Measurements from ENCODE around the gene CDS2. TPM values are rescaled to one million over a fixed set of nuclear protein-coding genes. Genes with fewer than 3 reads are reported as not detected.
A peak's percentile ranks its signal among the peaks of the same experiment; 100 is the strongest.

Gene CDS2
- total RNA-seq = 10 to 100 TPM; 56.2 to 58.3 TPM

DNA sequence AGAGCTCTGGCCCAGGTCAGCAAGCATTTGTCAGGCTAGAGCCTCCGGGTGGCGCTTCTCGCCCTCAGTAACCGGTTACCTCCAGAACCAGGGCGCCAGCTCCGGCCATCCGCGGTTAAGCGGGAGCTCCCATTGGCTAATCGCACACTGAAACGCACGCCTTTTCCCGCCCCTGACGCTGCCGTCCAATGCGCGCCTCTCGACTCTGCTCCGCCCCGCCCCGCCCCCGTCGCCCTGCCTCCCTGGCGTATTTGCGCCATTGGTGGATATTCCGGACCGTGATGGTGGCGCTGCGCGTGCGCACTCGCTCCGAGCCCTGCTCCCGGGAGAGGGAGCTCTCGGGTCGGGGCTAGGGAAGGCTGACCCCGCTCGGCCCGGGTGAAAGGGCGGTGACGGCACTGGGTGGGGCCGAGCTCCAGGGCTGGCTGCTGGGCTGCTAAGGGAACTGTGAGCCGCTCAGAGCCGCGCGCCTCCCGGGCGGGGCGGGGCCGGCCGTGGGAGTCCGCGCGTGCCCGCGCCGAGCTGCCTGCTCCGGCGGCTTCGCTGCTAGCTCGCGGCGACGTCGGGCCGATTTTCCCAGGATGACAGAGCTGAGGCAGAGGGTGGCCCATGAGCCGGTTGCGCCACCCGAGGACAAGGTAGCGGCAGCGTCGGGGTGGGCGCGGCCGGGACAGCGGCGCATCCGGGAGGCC lies at the start of gene CDS2:
CDS2 (plus strand) TSS at position 497 of the 692 bp plus-strand sequence; CDS start at position 582, 85 bp downstream.
- H3K27me3 Mint-ChIP-seq (ENCODE audit: low read depth) = no peaks in the 10 kb centered on the region
- peaks cover 15% of the 10 kb centered on the region for H3K36me3 Mint-ChIP-seq (ENCODE audit: low read depth)
- peaks cover 52% of the 10 kb centered on the region for H3K4me1 Mint-ChIP-seq (ENCODE audit: low read depth)
- peak; percentile 95 for ATAC-seq
- peak within 1 kb of the TSS; percentile 87 for H3K4me3 Mint-ChIP-seq
- DNase-seq = peak; percentile 100
- POLR2A ChIA-PET = interaction anchor here (0.6 to 2.6 kb wide), 13 partner anchors 9 to 315 kb away, joined by 3 to 19 read pairs (median 4); no protein-coding TSS in a partner anchor
- peak within 1 kb of the TSS; percentile 98 for H3K27ac Mint-ChIP-seq
- CTCF ChIA-PET = interaction anchor here (0.9 to 3.4 kb wide), 19 partner anchors 25 to 322 kb away, joined by 3 to 115 read pairs (median 7); no protein-coding TSS in a partner anchor
- H3K9me3 Mint-ChIP-seq (ENCODE audit: insufficient read depth) = no peaks in the 10 kb centered on the region

DNA sequence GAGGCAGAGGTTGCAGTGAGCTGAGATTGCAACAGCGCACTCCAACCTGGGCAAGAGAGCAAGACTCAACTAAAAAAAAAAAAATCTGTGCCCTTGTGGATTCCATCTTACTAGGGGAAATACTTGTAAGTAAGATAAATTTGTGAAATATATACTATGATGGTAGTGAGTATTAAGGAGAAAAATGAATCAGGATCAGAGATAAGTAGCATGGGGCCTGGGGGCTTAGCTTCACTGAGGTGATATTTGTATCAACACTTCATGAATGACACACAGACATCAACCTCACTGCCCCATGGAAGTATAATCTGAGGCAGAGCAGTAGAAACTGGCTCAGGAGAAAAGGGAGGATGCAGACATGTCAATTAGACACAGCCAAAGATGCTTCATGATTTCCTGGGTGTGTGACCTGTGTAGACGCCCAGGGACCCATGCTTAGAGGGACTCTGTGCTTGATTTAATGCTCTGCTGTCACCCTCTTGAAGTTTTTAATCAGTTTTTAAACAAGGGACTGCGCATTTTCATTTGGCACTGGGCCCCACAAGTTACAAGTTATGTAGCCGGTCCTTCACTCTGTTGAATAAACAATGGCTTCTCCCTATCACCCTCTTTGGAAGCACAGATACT lies 48.9 kb upstream of the CDS2 start:
- POLR2A ChIA-PET = interaction anchor here (1.0 kb wide), 1 partner anchor 264 kb away, joined by 3 read pairs; no protein-coding TSS in a partner anchor
- Mint-ChIP-seq H3K27me3 (ENCODE audit: low read depth) (no peaks in the 10 kb centered on the region), H3K9me3 (ENCODE audit: insufficient read depth) (no peaks in the 10 kb centered on the region), H3K36me3 (ENCODE audit: low read depth) (no peaks in the 10 kb centered on the region), H3K4me3 (peak overlapping the region; percentile 76), H3K27ac (peak overlapping the region; percentile 97), H3K4me1 (ENCODE audit: low read depth) (peaks cover 59% of the 10 kb centered on the region)
- DNase-seq (peak; percentile 52), ATAC-seq (peak; percentile 52)
- CTCF ChIA-PET = interaction anchor here (0.6 to 2.8 kb wide), 3 partner anchors 21 to 345 kb away, joined by 3 to 21 read pairs (median 13); no protein-coding TSS in a partner anchor

DNA sequence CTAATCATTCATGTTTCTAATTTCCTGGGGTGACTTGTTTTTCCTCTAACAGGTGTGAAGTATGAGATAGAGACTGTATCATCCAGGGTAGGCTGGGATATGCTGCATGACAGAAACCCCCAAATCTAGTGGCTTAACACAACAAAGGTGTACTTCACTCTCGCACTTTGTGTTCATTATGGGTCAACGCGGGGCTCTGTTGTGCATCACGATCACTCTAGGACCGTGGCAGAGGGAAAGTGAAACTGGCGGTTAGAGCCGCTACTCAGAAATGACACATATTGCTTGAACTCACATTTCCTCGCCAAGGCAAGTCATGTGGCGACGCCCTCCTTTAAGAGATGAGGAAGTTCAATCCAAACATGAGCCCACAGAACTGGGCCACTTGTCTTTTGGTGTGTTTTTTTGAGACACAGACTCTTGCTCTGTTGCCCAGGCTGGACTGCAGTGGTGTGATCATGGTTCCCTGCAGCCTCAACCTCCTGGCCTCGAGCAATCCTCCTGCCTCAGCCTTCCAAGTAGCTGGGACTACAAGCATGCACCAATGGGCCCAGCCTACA lies 48.3 kb upstream of the CDS2 start:
- CTCF ChIA-PET = interaction anchor here (0.6 to 4.1 kb wide), 6 partner anchors 11 to 346 kb away, joined by 3 to 36 read pairs (median 14); no protein-coding TSS in a partner anchor
- DNase-seq (peak; percentile 93), ATAC-seq (peak; percentile 98)
- Mint-ChIP-seq H3K4me1 (ENCODE audit: low read depth) (peaks cover 56% of the 10 kb centered on the region), H3K4me3 (peak overlapping the region; percentile 76), H3K36me3 (ENCODE audit: low read depth) (no peaks in the 10 kb centered on the region), H3K27me3 (ENCODE audit: low read depth) (no peaks in the 10 kb centered on the region), H3K27ac (peak overlapping the region; percentile 97), H3K9me3 (ENCODE audit: insufficient read depth) (no peaks in the 10 kb centered on the region)
- POLR2A ChIA-PET = interaction anchor here (1.0 to 2.0 kb wide), 2 partner anchors 22 to 264 kb away, joined by 3 to 9 read pairs; no protein-coding TSS in a partner anchor

DNA sequence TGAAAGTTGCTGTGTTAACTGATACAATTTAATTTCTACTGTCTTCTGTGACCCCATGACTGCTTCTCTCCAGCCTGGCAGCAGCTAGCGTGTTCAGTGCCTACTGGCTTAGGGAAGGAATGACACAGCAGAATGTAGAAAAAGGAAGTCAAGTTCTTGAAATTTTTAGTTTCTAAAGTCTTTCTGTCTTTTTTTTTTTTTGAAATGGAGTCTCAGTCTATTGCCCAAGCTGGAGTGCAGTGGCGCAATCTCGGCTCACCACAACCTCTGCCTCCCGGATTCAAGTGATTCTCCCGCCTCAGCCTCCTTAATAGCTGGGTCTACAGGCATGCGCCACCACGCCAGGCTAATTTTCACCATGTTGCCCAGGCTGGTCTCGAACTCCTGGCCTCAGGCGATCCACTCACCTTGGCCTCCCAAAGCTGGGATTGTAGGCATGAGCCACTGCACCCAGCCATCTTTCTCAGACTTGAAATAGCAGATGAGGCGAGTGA lies 46.4 kb upstream of the CDS2 start:
- ATAC-seq = no peak
- CTCF ChIA-PET = interaction anchor here (1.1 to 4.1 kb wide), 7 partner anchors 9 to 131 kb away, joined by 3 to 36 read pairs (median 6); no protein-coding TSS in a partner anchor

DNA sequence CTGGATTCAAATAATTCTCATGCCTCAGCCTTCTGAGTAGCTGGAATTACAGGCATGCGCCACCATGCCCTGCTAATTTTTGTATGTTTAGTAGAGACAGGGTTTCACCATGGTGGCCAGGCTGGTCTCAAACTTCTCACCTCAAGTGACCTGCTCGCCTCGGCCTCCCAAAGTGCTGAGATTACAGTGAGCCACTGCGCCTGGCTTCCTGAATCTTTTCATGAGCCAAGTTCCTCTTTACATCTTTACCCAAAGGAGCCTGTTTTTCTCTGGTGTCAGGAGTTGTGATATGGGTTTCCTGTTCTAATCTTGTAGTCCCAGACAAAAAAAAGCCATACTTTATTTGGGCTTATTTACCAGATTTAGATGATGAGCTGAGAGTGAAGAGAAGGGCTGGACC lies 41.4 kb upstream of the CDS2 start:
- Mint-ChIP-seq H3K27me3 (ENCODE audit: low read depth) (no peaks in the 10 kb centered on the region), H3K36me3 (ENCODE audit: low read depth) (peaks cover 3% of the 10 kb centered on the region), H3K4me3 (no peak overlapping the region), H3K9me3 (ENCODE audit: insufficient read depth) (no peaks in the 10 kb centered on the region), H3K27ac (no peak overlapping the region), H3K4me1 (ENCODE audit: low read depth) (peaks cover 23% of the 10 kb centered on the region)
- DNase-seq = no peak
- no peak for ATAC-seq
- CTCF ChIA-PET = interaction anchor here (0.9 to 1.7 kb wide), 4 partner anchors 12 to 328 kb away, joined by 3 to 5 read pairs (median 4); no protein-coding TSS in a partner anchor
- POLR2A ChIA-PET = no interaction called here

More for the DNA sequence above, 46.4 kb upstream of the CDS2 start:
- POLR2A ChIA-PET = interaction anchor here (2.0 kb wide), 1 partner anchor 24 kb away, joined by 9 read pairs; no protein-coding TSS in a partner anchor
- H3K4me1 Mint-ChIP-seq (ENCODE audit: low read depth) = peaks cover 45% of the 10 kb centered on the region
- H3K9me3 Mint-ChIP-seq (ENCODE audit: insufficient read depth) = no peaks in the 10 kb centered on the region
- no peaks in the 10 kb centered on the region for H3K27me3 Mint-ChIP-seq (ENCODE audit: low read depth)
- no peaks in the 10 kb centered on the region for H3K36me3 Mint-ChIP-seq (ENCODE audit: low read depth)
- H3K27ac Mint-ChIP-seq = peak overlapping the region; percentile 72
- DNase-seq = no peak
- no peak overlapping the region for H3K4me3 Mint-ChIP-seq

DNA sequence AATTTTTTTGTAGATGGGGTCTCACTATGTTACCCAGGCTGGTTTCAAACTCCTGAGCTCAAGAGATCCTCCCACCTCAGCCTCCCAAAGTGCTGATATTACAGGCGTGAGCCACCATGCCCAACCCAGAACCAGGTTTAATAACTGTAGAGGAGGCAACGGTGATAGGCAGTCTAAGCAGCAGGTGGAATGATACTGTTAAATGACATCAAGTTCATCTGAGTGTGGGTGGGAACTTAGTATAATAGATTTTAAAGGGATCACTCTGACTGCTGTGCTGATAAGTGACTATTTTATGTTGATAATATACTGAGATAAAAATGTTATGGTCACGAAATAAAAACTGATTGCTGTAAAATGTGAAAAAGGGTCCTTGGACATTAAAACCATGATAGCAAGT lies 38.1 kb upstream of the CDS2 start:
- ChIA-PET POLR2A (no interaction called here), CTCF (interaction anchor here (1.4 to 1.9 kb wide), 3 partner anchors 12 to 348 kb away, joined by 3 to 7 read pairs (median 5); no protein-coding TSS in a partner anchor)
- ATAC-seq = no peak
- H3K4me3 Mint-ChIP-seq = no peak overlapping the region
- DNase-seq = no peak
- H3K27me3 Mint-ChIP-seq (ENCODE audit: low read depth) = no peaks in the 10 kb centered on the region
- H3K9me3 Mint-ChIP-seq (ENCODE audit: insufficient read depth) = no peaks in the 10 kb centered on the region
- peaks cover 10% of the 10 kb centered on the region for H3K36me3 Mint-ChIP-seq (ENCODE audit: low read depth)
- no peak overlapping the region for H3K27ac Mint-ChIP-seq
- peaks cover 16% of the 10 kb centered on the region for H3K4me1 Mint-ChIP-seq (ENCODE audit: low read depth)

DNA sequence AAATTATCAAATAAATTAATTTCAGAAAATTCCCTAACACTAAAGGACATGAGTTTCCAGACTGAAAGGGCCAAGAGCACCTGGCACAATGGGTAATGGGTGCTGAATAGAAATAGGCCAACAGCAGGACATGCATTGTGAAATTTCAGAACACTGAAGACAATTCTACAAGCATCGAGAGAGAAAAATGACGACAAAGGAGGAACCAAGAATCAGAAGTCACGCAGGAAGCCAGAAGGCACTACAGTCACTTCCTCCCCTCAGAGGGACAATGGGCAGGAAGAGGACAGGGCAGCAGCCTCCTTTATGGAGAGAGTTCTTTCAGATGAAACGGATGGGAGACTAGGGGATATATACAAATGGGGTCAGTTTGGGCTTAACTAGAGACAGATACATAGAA lies 36.6 kb upstream of the CDS2 start:
- peaks cover 16% of the 10 kb centered on the region for H3K4me1 Mint-ChIP-seq (ENCODE audit: low read depth)
- DNase-seq (peak; percentile 39), ATAC-seq (peak; percentile 39)
- no peak overlapping the region for H3K4me3 Mint-ChIP-seq
- ChIA-PET CTCF (interaction anchor here (1.1 to 1.7 kb wide), 2 partner anchors 9 to 10 kb away, joined by 3 to 8 read pairs; no protein-coding TSS in a partner anchor), POLR2A (no interaction called here)
- peaks cover 10% of the 10 kb centered on the region for H3K36me3 Mint-ChIP-seq (ENCODE audit: low read depth)
- no peaks in the 10 kb centered on the region for H3K9me3 Mint-ChIP-seq (ENCODE audit: insufficient read depth)
- no peaks in the 10 kb centered on the region for H3K27me3 Mint-ChIP-seq (ENCODE audit: low read depth)
- peak overlapping the region; percentile 87 for H3K27ac Mint-ChIP-seq

DNA sequence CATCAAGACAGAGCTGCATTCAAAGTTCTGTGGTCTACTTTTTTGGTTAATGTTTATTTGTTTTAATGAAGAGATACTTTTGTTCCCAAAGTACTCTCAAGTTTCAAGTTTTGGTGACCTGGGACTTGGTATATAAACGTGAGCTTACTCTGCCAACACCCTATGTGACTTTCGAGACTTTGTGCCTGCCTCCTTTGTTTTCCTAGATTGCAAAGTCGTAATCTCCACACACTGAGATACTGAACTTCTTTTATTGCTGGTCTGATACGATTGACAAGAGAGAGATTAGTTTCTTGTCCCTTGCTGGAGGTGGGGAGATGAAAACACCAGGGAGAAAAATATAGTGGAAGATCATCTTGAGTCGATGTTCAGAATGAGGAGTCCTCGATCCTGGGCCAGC lies 34.9 kb upstream of the CDS2 start:
- H3K36me3 Mint-ChIP-seq (ENCODE audit: low read depth) = peaks cover 15% of the 10 kb centered on the region
- DNase-seq (no peak), ATAC-seq (no peak)
- ChIA-PET POLR2A (no interaction called here), CTCF (interaction anchor here (1.0 to 2.8 kb wide), 5 partner anchors 9 to 334 kb away, joined by 3 to 21 read pairs (median 4); no protein-coding TSS in a partner anchor)
- H3K4me1 Mint-ChIP-seq (ENCODE audit: low read depth) = peaks cover 16% of the 10 kb centered on the region
- H3K4me3 Mint-ChIP-seq = no peak overlapping the region
- no peaks in the 10 kb centered on the region for H3K9me3 Mint-ChIP-seq (ENCODE audit: insufficient read depth)
- H3K27ac Mint-ChIP-seq = no peak overlapping the region
- no peaks in the 10 kb centered on the region for H3K27me3 Mint-ChIP-seq (ENCODE audit: low read depth)

DNA sequence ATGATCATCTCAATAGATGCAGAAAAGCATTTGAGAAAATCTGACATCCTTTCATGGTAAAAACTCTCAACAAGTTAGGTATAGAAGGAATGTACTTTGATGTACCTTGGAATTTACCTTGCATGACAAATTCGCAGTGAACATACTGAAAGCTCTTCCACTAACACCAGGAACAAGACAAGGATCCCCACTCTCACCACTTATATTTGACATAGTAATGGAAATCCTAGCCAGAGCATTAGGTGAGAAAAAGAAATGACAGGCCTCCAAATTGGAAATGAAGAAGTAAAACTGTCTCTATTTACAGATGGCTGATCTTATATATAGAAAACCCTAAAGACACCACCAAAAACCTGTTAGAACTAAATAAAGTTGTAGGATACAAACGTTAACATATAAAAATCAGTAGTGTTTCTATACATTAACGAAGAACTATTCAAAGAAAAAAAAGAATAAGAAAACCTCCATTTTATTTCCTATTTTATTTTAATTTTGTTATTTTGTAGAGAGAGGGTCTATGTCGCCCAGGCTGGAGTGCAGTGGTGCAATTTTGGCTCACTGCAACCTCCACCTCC lies 34.0 kb upstream of the CDS2 start:
- H3K27ac Mint-ChIP-seq = no peak overlapping the region

DNA sequence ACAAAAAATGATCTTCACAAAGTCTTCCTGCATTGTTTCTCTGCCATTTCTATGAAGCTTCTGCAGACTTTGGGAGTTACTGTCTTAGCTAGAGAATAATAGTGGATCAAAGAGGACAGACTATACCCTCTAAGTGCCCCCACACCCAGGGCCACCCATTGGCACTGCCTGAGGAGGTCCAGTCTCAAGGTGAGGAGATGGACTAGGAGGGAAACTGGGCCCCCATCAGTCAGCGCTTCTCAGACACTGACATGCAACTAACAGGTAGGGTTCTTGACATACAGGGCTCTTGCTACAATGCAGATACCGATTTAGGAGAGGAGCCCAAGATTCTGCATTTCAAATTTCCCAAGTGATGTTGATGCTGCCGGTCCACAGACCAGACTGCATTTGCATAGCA lies 31.4 kb upstream of the CDS2 start:
- DNase-seq = no peak
- Mint-ChIP-seq H3K27me3 (ENCODE audit: low read depth) (no peaks in the 10 kb centered on the region), H3K36me3 (ENCODE audit: low read depth) (peaks cover 34% of the 10 kb centered on the region), H3K27ac (peak overlapping the region; percentile 9), H3K9me3 (ENCODE audit: insufficient read depth) (no peaks in the 10 kb centered on the region), H3K4me3 (no peak overlapping the region), H3K4me1 (ENCODE audit: low read depth) (peaks cover 4% of the 10 kb centered on the region)
- ChIA-PET CTCF (interaction anchor here (0.9 to 3.3 kb wide), 3 partner anchors 8 to 97 kb away, joined by 3 to 16 read pairs (median 3); no protein-coding TSS in a partner anchor), POLR2A (no interaction called here)
- ATAC-seq = no peak

More for the DNA sequence above, 34.0 kb upstream of the CDS2 start:
- Mint-ChIP-seq H3K27me3 (ENCODE audit: low read depth) (no peaks in the 10 kb centered on the region), H3K36me3 (ENCODE audit: low read depth) (peaks cover 17% of the 10 kb centered on the region), H3K4me3 (no peak overlapping the region), H3K4me1 (ENCODE audit: low read depth) (peaks cover 16% of the 10 kb centered on the region), H3K9me3 (ENCODE audit: insufficient read depth) (no peaks in the 10 kb centered on the region)
- POLR2A ChIA-PET = no interaction called here
- DNase-seq = no peak
- CTCF ChIA-PET = interaction anchor here (2.8 kb wide), 1 partner anchor 8 kb away, joined by 21 read pairs; no protein-coding TSS in a partner anchor
- ATAC-seq = no peak

DNA sequence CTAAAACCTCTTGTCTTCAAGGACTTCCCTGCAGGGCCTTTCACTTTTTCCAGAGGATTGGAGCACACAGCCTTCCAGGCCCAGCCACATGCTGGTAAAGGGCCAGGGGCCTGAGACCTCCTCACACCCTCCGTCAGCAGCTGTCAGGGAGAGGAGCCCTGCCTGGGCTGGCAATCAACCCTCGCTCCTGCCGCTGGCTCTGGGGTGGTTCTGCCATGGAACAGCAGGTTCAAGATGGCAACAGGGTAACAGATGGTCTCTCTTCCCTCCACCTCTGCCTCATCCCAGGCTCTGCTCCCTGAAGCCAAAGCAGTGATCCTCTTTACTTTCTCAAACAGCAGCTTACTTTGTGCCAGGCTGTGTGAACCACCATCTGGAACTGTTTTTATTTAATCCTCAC lies 30.9 kb upstream of the CDS2 start:
- ATAC-seq = no peak
- H3K27ac Mint-ChIP-seq = no peak overlapping the region
- POLR2A ChIA-PET = no interaction called here

More for the DNA sequence above, 30.9 kb upstream of the CDS2 start:
- CTCF ChIA-PET = interaction anchor here (0.9 to 3.3 kb wide), 3 partner anchors 9 to 98 kb away, joined by 3 to 16 read pairs (median 3); no protein-coding TSS in a partner anchor
- Mint-ChIP-seq H3K36me3 (ENCODE audit: low read depth) (peaks cover 37% of the 10 kb centered on the region), H3K4me3 (no peak overlapping the region), H3K4me1 (ENCODE audit: low read depth) (peaks cover 4% of the 10 kb centered on the region), H3K9me3 (ENCODE audit: insufficient read depth) (no peaks in the 10 kb centered on the region), H3K27me3 (ENCODE audit: low read depth) (no peaks in the 10 kb centered on the region)
- no peak for DNase-seq

All from activated CD8-positive, alpha-beta T cell treated with anti-CD3 and anti-CD28 coated beads, Interleukin-2, amount 10 ng/mL, durations not matched to agents 7 days and 5 days (primary cell).